Mucosa of gallbladder (tissue), 1 donor: ENCODE measurements around the gene SNAPC1. TPM values are rescaled to one million over a fixed set of nuclear protein-coding genes. Genes with fewer than 3 reads are reported as not detected.
A peak's percentile ranks its signal among the peaks of the same experiment; 100 is the strongest.

Source experiments
- DNase-seq: peaks from one replicate; pipeline ENCODE4 v3.0.0-alpha.2; 2020; ENCODE audit warnings: low spot score
- total RNA-seq: library from RNA; stranded (reverse); gene quantifications from one replicate; pipeline ENCODE4 v1.2.1, GENCODE V29; 2021
- donor health status: DM: no; HTN: no; CAD: no.

SNAPC1 gene
- total RNA-seq, 1 donor from 2014 or later = 5.9 TPM

- DNase-seq = no peak
Observed at GRCh38 chr14:61811882-61812346, 49.7 kb downstream of the SNAPC1 start.

- no peak for DNase-seq
Observed at GRCh38 chr14:61812347-61813095, 50.3 kb downstream of the SNAPC1 start, which contains the start of gene SYT16. SYT16 (plus strand) TSS chr14:61812703.

- DNase-seq = no peak
Observed at GRCh38 chr14:61813096-61813606, 50.9 kb downstream of the SNAPC1 start.

GRCh38 chr14:61822458-61822857 lies 60.2 kb downstream of the SNAPC1 start:
- DNase-seq = no peak

- no peak for DNase-seq
Observed at GRCh38 chr14:61832783-61833182, 70.6 kb downstream of the SNAPC1 start.

- DNase-seq = no peak
Observed at GRCh38 chr14:61836184-61836583, 74.0 kb downstream of the SNAPC1 start.

- no peak for DNase-seq
Observed at GRCh38 chr14:61836807-61837206, 74.6 kb downstream of the SNAPC1 start.

GRCh38 chr14:61837336-61838229 lies 75.4 kb downstream of the SNAPC1 start:
- DNase-seq = peak; percentile 87

- DNase-seq = no peak
Observed at GRCh38 chr14:61838661-61839245, 76.5 kb downstream of the SNAPC1 start.

GRCh38 chr14:61839507-61839906 lies 77.3 kb downstream of the SNAPC1 start:
- no peak for DNase-seq

- no peak for DNase-seq
Observed at GRCh38 chr14:61841145-61841544, 78.9 kb downstream of the SNAPC1 start.

Other genes starting within 250 kb of the SNAPC1 start
- 181 TPM for gene HIF1A, start 66.9 kb upstream of the SNAPC1 start, total RNA-seq
- 0.20 TPM for gene SYT16, start 50.3 kb downstream of the SNAPC1 start, total RNA-seq